GM18499 (cell line): Measurements from ENCODE around the gene SCRG1.
A peak's percentile ranks its signal among the peaks of the same experiment; 100 is the strongest.

Experiments used
- ATAC-seq: cut with Tn5 transposase; IDR thresholded peaks from one replicate; pipeline ENCODE4 v1.9.1; 2021; ENCODE audit warnings: moderate number of reproducible peaks; ENCODE audit not compliant: insufficient read depth, unreplicated experiment

The SCRG1 gene

GRCh38 chr4:173398779-173399415 lies at the start of gene SCRG1:
TSS of gene SCRG1 (minus strand) at chr4:173399116. CDS start at chr4:173391414, 7,702 bp downstream.
- ATAC-seq = no peak

- ATAC-seq = no peak
Measured at GRCh38 chr4:173448103-173448502, 49.2 kb upstream of the SCRG1 start.

GRCh38 chr4:173446416-173446815 lies 47.5 kb upstream of the SCRG1 start:
- peak; percentile 95 for ATAC-seq

GRCh38 chr4:173443121-173443520 lies 44.2 kb upstream of the SCRG1 start:
- ATAC-seq = no peak

- ATAC-seq = no peak
Measured at GRCh38 chr4:173442223-173442932, 43.5 kb upstream of the SCRG1 start.

GRCh38 chr4:173440888-173441287 lies 42.0 kb upstream of the SCRG1 start:
- ATAC-seq = no peak

GRCh38 chr4:173436771-173437265 lies 37.9 kb upstream of the SCRG1 start:
- ATAC-seq = no peak

GRCh38 chr4:173436149-173436579 lies 37.2 kb upstream of the SCRG1 start:
- ATAC-seq = no peak

GRCh38 chr4:173434231-173434630 lies 35.3 kb upstream of the SCRG1 start:
- no peak for ATAC-seq

GRCh38 chr4:173433447-173433846 lies 34.5 kb upstream of the SCRG1 start:
- ATAC-seq = no peak

GRCh38 chr4:173432430-173432829 lies 33.5 kb upstream of the SCRG1 start:
- ATAC-seq = peak; percentile 60

GRCh38 chr4:173426064-173426463 lies 27.1 kb upstream of the SCRG1 start:
- no peak for ATAC-seq

- ATAC-seq = no peak
Measured at GRCh38 chr4:173424899-173425805, 26.2 kb upstream of the SCRG1 start.

- ATAC-seq = no peak
Measured at GRCh38 chr4:173420801-173421200, 21.9 kb upstream of the SCRG1 start.

GRCh38 chr4:173420324-173420752 lies 21.4 kb upstream of the SCRG1 start:
- ATAC-seq = no peak

GRCh38 chr4:173418639-173419038 lies 19.7 kb upstream of the SCRG1 start:
- no peak for ATAC-seq

- ATAC-seq = no peak
Measured at GRCh38 chr4:173417833-173418232, 18.9 kb upstream of the SCRG1 start.

GRCh38 chr4:173415885-173416653 lies 17.2 kb upstream of the SCRG1 start:
- no peak for ATAC-seq

GRCh38 chr4:173415092-173415491 lies 16.2 kb upstream of the SCRG1 start:
- ATAC-seq = no peak

GRCh38 chr4:173414456-173414855 lies 15.5 kb upstream of the SCRG1 start:
- ATAC-seq = no peak
